IMR-90 (cell line): ENCODE measurements around the gene SPINT1. TPM values are rescaled to one million over a fixed set of nuclear protein-coding genes. Genes with fewer than 3 reads are reported as not detected.

ENCODE experiments used
- ATAC-seq: fragments of 200-7000 bp; cut with Tn5 transposase; 2 replicates; pipeline ENCODE4 v1.9.1; 2020; ENCODE audit warnings: low read depth, mild to moderate bottlenecking, moderate library complexity
- BruUV-seq: library from RNA; stranded (reverse); fragments of 400-500 nt; replicated peaks from 2 replicates; lab custom pipeline; 2021; lab: Mats Ljungman, UMichigan
- CTCF ChIA-PET: fragments of 300-600 bp; formaldehyde crosslinking; extraction: SDS; loops from one replicate; lab custom pipeline; 2021; ENCODE audit warnings: antibody characterized with exemption; lab: Yijun Ruan, JAX
- POLR2A ChIA-PET: fragments of 300-600 bp; sonication (Branson Sonifier 250); formaldehyde crosslinking; loops from one replicate; lab custom pipeline; 2022; ENCODE audit warnings: antibody characterized with exemption; ENCODE audit not compliant: unreplicated experiment; lab: Charles Lee
- DNase-seq: peaks from one replicate; pipeline ENCODE4 v3.0.0; 2013
- H2AFZ ChIP-seq: replicated peaks from 2 replicates; pipeline ENCODE3; 2013; ENCODE audit warnings: low read length, mild to moderate bottlenecking; ENCODE audit not compliant: poor library complexity
- H2AK5ac ChIP-seq: 2 replicates; pipeline ENCODE4 v1.6.1; 2013; ENCODE audit warnings: low read depth, low read length, inconsistent platforms
- H2AK9ac ChIP-seq: replicated peaks from 2 replicates; pipeline ENCODE3; 2013; ENCODE audit warnings: mild to moderate bottlenecking, low read depth, low read length, moderate library complexity; ENCODE audit not compliant: poor library complexity
- H2BK120ac ChIP-seq: 2 replicates; pipeline ENCODE4 v1.6.1; 2013; ENCODE audit warnings: low read depth, low read length, inconsistent platforms
- H2BK15ac ChIP-seq: 3 replicates; pipeline ENCODE4 v1.6.1; 2013; ENCODE audit warnings: low read depth, low read length, inconsistent platforms
- H2BK20ac ChIP-seq: 2 replicates; pipeline ENCODE4 v1.6.1; 2013; ENCODE audit warnings: low read depth, mild to moderate bottlenecking, inconsistent platforms, low read length, moderate library complexity
- H2BK5ac ChIP-seq: 2 replicates; pipeline ENCODE4 v1.6.1; 2013; ENCODE audit warnings: mild to moderate bottlenecking, low read depth, low read length, inconsistent platforms; ENCODE audit not compliant: poor library complexity, severe bottlenecking
- H3K14ac ChIP-seq: replicated peaks from 2 replicates; pipeline ENCODE4 v1.6.1; 2013; ENCODE audit warnings: low read depth, low read length, inconsistent platforms
- H3K18ac ChIP-seq: 2 replicates; pipeline ENCODE4 v1.6.1; 2013; ENCODE audit warnings: low read depth, low read length, control low read depth
- H3K23ac ChIP-seq: 2 replicates; pipeline ENCODE4 v1.6.1; 2013; ENCODE audit warnings: low read depth, low read length, inconsistent platforms
- H3K27ac ChIP-seq: 2 replicates; pipeline ENCODE4 v1.5.1; 2013; ENCODE audit warnings: mild to moderate bottlenecking, control low read depth, low read length; ENCODE audit not compliant: insufficient read depth
- H3K27me3 ChIP-seq: 2 replicates; pipeline ENCODE4 v1.6.1; 2013; ENCODE audit warnings: low read length; ENCODE audit not compliant: control insufficient read depth, insufficient read depth
- H3K36me3 ChIP-seq: 2 replicates; pipeline ENCODE4 v1.6.1; 2013; ENCODE audit warnings: low read length, mixed read lengths; ENCODE audit not compliant: control insufficient read depth, insufficient read depth
- H3K4ac ChIP-seq: 2 replicates; pipeline ENCODE4 v1.6.1; 2013; ENCODE audit warnings: low read depth, low read length, inconsistent platforms
- H3K4me1 ChIP-seq: 2 replicates; pipeline ENCODE4 v1.6.1; 2013; ENCODE audit warnings: low read length, mixed read lengths; ENCODE audit not compliant: control insufficient read depth, insufficient read depth
- H3K4me2 ChIP-seq: 2 replicates; pipeline ENCODE4 v1.6.1; 2013; ENCODE audit warnings: low read depth, mild to moderate bottlenecking, control low read depth, low read length, moderate library complexity
- H3K4me3 ChIP-seq: 2 replicates; pipeline ENCODE4 v1.5.1; 2013; ENCODE audit warnings: low read depth, mild to moderate bottlenecking, control low read depth, low read length, moderate library complexity; ENCODE audit not compliant: insufficient read depth
- H3K56ac ChIP-seq: 2 replicates; pipeline ENCODE4 v1.6.1; 2013; ENCODE audit warnings: low read length, inconsistent platforms; ENCODE audit not compliant: insufficient read depth; ENCODE audit errors: extremely low read depth
- H3K79me1 ChIP-seq, 2 experiments: 2 replicates each; pipeline ENCODE4 v1.6.1; 2013; ENCODE audit warnings: low read length in 2 of 2, inconsistent platforms in 1 of 2, low read depth in 1 of 2
- H3K9ac ChIP-seq: 2 replicates; pipeline ENCODE4 v1.6.1; 2013; ENCODE audit warnings: low read depth, low read length, control low read depth
- H3K9me1 ChIP-seq: 2 replicates; pipeline ENCODE4 v1.6.1; 2013; ENCODE audit warnings: low read length, inconsistent platforms; ENCODE audit not compliant: insufficient read depth
- H3K9me3 ChIP-seq: 2 replicates; pipeline ENCODE4 v1.6.1; 2013; ENCODE audit warnings: low read length; ENCODE audit not compliant: control insufficient read depth, insufficient read depth
- H4K20me1 ChIP-seq: 2 replicates; pipeline ENCODE4 v1.6.1; 2013; ENCODE audit warnings: low read length, inconsistent platforms; ENCODE audit not compliant: insufficient read depth
- H4K5ac ChIP-seq: 2 replicates; pipeline ENCODE4 v1.6.1; 2013; ENCODE audit warnings: mild to moderate bottlenecking, low read depth, low read length, control low read depth
- H4K8ac ChIP-seq, 2 experiments: 2 replicates each; pipeline ENCODE4 v1.6.1; 2013; ENCODE audit warnings: low read depth in 2 of 2, low read length in 2 of 2, control low read depth in 1 of 2, inconsistent platforms in 1 of 2
- H4K91ac ChIP-seq: 2 replicates; pipeline ENCODE4 v1.6.1; 2013; ENCODE audit warnings: low read depth, low read length, inconsistent platforms; ENCODE audit not compliant: insufficient read depth
- CEBPB ChIP-seq: IDR thresholded peaks from 2 replicates; pipeline ENCODE4 v1.6.1; 2012; ENCODE audit warnings: low read depth, low read length, improper control_type of control experiment
- FOS ChIP-seq: fragments of 150-350 bp; IDR thresholded peaks from 2 replicates; pipeline ENCODE4 v1.6.1; 2016; ENCODE audit warnings: low read depth, low read length
- SMC3 ChIP-seq: fragments of 150-350 bp; IDR thresholded peaks from 2 replicates; pipeline ENCODE4 v1.6.1; 2016; ENCODE audit warnings: low read depth, mild to moderate bottlenecking, antibody characterized with exemption, low read length, moderate library complexity
- WGBS, 2 experiments: methylation state at CpG; one replicate each; pipeline versions ENCODE4 v1.1.5 to v1.1.7; 2013; ENCODE audit warnings: missing lambda C conversion rate in 2 of 2; ENCODE audit not compliant: insufficient read length in 1 of 2; ENCODE audit errors: extremely low coverage in 2 of 2; 5-methylcytosine and 5-hydroxymethylcytosine counted together
- dilution Hi-C: fragments of 300-500 bp; cut with HindIII; formaldehyde crosslinking; loops from one replicate; pipeline ENCODE4 v1.14.3; 2018; ENCODE audit warnings: low sequenced_read_pairs; ENCODE audit not compliant: unreplicated experiment
- in situ Hi-C: fragments of 300-500 bp; cut with MboI; formaldehyde crosslinking; loops from 3 replicates; pipeline ENCODE4 v1.14.3; 2019; ENCODE audit warnings: low sequenced_read_pairs, inconsistent platforms, mixed read lengths
- intact Hi-C: fragments of 100-400 bp; cut with micrococcal nuclease; formaldehyde crosslinking; loops from 2 replicates; pipeline ENCODE4 v1.10.0; 2022
- polyA plus RNA-seq, 3 experiments: library from polyadenylated mRNA; depleted of rRNA; stranded (reverse); fragments of >200 nt; gene quantifications; 2 replicates each; pipeline ENCODE4 v1.2.3, GENCODE V29; 2012; ENCODE audit warnings: low replicate concordance in 1 of 3
- total RNA-seq: library from RNA; depleted of rRNA; stranded (reverse); fragments of >200 nt; gene quantifications from 2 replicates; pipeline ENCODE4 v1.2.3, GENCODE V29; 2012
- TF ChIP-seq, protein P1 (sequence below): fragments of 150-350 bp; IDR thresholded peaks from 2 replicates; pipeline ENCODE4 v1.6.1; 2016; ENCODE audit warnings: low read depth, mild to moderate bottlenecking, low read length, moderate library complexity, borderline replicate concordance

Gene SPINT1
- total and polyA plus RNA-seq, 2 of the 4 experiments (the other 2 are of a cell fraction), result 0.90 to 2.1 TPM

DNA sequence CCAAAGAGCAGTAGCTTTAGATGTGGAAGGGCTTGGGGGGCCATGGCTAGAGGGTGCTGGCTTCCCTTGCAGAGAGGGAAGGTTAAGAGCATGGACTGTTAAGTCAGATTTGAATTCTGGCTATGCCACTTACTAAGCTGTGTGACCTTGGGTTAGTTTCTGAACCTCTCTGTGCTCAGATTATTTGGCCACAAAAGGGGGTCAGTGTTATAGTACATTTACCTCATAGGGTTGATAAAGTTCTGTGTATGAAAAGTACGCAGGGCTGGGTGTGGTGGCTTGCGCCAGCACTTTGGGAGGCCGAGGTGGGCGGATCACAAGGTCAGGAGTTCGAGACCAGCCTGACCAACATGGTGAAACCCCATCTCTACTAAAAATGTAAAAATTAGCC, 57.2 kb downstream of the SPINT1 start (continued):
- TF ChIP-seq, protein P1, sequence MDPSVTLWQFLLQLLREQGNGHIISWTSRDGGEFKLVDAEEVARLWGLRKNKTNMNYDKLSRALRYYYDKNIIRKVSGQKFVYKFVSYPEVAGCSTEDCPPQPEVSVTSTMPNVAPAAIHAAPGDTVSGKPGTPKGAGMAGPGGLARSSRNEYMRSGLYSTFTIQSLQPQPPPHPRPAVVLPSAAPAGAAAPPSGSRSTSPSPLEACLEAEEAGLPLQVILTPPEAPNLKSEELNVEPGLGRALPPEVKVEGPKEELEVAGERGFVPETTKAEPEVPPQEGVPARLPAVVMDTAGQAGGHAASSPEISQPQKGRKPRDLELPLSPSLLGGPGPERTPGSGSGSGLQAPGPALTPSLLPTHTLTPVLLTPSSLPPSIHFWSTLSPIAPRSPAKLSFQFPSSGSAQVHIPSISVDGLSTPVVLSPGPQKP, result no peak
- TF ChIP-seq FOS, result no peak

DNA sequence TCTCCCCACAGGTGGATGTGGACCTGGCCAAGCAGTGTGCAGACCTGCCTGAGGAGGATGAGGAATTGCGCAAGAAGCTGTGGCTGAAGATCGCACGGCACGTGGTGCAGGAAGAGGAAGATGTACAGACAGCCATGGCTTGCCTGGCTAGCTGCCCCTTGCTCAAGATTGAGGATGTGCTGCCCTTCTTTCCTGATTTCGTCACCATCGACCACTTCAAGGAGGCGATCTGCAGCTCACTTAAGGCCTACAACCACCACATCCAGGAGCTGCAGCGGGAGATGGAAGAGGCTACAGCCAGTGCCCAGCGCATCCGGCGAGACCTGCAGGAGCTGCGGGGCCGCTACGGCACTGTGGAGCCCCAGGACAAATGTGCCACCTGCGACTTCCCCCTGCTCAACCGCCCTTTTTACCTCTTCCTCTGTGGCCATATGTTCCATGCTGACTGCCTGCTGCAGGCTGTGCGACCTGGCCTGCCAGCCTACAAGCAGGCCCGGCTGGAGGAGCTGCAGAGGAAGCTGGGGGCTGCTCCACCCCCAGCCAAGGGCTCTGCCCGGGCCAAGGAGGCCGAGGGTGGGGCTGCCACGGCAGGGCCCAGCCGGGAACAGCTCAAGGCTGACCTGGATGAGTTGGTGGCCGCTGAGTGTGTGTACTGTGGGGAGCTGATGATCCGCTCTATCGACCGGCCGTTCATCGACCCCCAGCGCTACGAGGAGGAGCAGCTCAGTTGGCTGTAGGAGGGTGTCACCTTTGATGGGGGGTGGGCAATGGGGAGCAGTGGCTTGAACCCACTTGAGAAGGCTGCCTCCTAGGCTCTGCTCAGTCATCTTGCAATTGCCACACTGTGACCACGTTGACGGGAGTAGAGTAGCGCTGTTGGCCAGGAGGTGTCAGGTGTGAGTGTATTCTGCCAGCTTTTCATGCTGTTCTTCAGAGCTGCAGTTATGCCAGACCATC, 59.0 kb downstream of the SPINT1 start:
- H3K4ac ChIP-seq, result no peak overlapping the region
- H3K27me3 ChIP-seq, result no peaks in the 10 kb centered on the region
- H3K9me1 ChIP-seq, result peaks cover 6% of the 10 kb centered on the region; the same call in 1 of the 2 replicates
- no peak overlapping the region for H3K56ac ChIP-seq
- peak overlapping the region; percentile 34 for H2AK9ac ChIP-seq
- peaks cover 16% of the 10 kb centered on the region for H3K4me1 ChIP-seq
- WGBS, 2 experiments, result 89% methylated on average over 15 of the region's 33 CpGs; no CpG with 5 or more reads in 1 of the 2 experiments
- H3K36me3 ChIP-seq, result peaks cover 52% of the 10 kb centered on the region
- H3K14ac ChIP-seq, result no peak overlapping the region
- no peak overlapping the region for H3K23ac ChIP-seq
- DNase-seq, result no peak
- ChIA-PET POLR2A (no interaction called here), CTCF (interaction anchor here (0.6 to 3.0 kb wide), 7 partner anchors 8 to 281 kb away, joined by 3 to 20 read pairs (median 5); partner anchors contain the start of gene VPS18)
- no peak overlapping the region for H3K9ac ChIP-seq
- no peak overlapping the region for H3K18ac ChIP-seq
- H3K79me1 ChIP-seq, result peaks cover 5 to 51% of the 10 kb centered on the region in 2 experiments; a peak in 3 of 4 replicates
- H4K5ac ChIP-seq, result no peak overlapping the region
- no peak overlapping the region for H3K4me3 ChIP-seq
- no peak overlapping the region for H2BK15ac ChIP-seq
- in situ Hi-C loops, result loop anchor here (5.0 to 10.0 kb wide), 2 partner anchors 122 to 284 kb away; no protein-coding TSS in a partner anchor
- H3K9me3 ChIP-seq, result no peaks in the 10 kb centered on the region
- no peak overlapping the region for H2BK120ac ChIP-seq
- intact Hi-C loops, result loop anchor here (10.0 kb wide), 1 partner anchor 212 kb away; the partner anchor contains the start of gene INO80
- H2BK5ac ChIP-seq, result no peak overlapping the region
- no peak for TF ChIP-seq SMC3
- TF ChIP-seq CEBPB, result peak; percentile 94
- ATAC-seq, result no peak
- no peak overlapping the region for H2BK20ac ChIP-seq
- TSS peak; percentile 34 for BruUV-seq
- no peak overlapping the region for H4K91ac ChIP-seq
- no peak overlapping the region for H3K27ac ChIP-seq
- dilution Hi-C loops, result no loop called here
- H2AK5ac ChIP-seq, result no peak overlapping the region
- H4K8ac ChIP-seq, result no peak overlapping the region
- H3K4me2 ChIP-seq, result no peak overlapping the region
- H2AFZ ChIP-seq, result peak overlapping the region; percentile 16
- H4K20me1 ChIP-seq, result peaks cover 35% of the 10 kb centered on the region
